Measurements from ENCODE around the gene BCL11B. TPM values are rescaled to one million over a fixed set of nuclear protein-coding genes. Genes with fewer than 3 reads are reported as not detected.
A peak's percentile ranks its signal among the peaks of the same experiment; 100 is the strongest.

The BCL11B gene
- total RNA-seq, 2 donors from 2014 or later = 0.19 to 0.43 TPM

DNA sequence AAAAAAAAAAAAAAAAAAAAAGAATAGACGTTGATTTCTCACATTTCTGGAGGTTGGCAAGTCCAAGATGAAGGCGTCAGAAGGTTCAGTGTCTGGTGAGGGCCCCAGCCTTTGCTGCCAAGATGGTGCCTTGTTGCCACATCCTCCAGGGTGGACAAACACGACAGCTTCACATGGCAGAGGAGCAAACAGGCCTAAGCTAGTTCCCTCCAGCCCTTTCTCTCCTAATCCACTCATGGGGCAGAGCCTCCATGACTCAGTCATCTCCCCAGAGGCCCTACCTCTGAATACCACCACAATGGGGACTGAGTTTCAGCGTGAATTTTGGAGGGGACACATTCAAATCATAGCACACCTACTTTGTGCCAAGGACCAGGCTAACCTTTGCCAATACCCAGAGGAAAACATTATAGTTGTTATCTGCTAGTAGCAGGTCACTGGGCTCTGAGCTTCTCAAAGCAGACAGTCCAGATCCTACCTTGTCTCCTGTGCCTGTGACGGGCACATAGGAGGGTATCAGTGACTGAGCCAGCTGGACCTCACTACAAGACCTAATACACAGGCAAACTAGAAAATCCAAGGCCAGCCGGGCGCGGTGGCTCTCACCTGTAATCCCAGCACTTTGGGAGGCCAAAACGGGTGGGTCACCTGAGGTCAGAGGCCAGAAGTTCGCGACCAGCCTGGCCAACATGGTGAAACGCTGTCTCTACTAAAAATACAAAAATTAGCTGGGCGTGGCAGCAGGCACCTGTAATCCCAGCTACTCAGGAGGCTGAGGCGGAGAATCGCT, 10.5 kb upstream of the BCL11B start:
- H3K4me1 ChIP-seq = no peaks in the 10 kb centered on the region
- H3K9me3 ChIP-seq = no peaks in the 10 kb centered on the region
- no peak for DNase-seq (ENCODE audit: low spot score)
- H3K27me3 ChIP-seq = peaks cover 0 to 4% of the 10 kb centered on the region in 2 donors
- no peak overlapping the region for H3K27ac ChIP-seq
- TF ChIP-seq, protein P1, sequence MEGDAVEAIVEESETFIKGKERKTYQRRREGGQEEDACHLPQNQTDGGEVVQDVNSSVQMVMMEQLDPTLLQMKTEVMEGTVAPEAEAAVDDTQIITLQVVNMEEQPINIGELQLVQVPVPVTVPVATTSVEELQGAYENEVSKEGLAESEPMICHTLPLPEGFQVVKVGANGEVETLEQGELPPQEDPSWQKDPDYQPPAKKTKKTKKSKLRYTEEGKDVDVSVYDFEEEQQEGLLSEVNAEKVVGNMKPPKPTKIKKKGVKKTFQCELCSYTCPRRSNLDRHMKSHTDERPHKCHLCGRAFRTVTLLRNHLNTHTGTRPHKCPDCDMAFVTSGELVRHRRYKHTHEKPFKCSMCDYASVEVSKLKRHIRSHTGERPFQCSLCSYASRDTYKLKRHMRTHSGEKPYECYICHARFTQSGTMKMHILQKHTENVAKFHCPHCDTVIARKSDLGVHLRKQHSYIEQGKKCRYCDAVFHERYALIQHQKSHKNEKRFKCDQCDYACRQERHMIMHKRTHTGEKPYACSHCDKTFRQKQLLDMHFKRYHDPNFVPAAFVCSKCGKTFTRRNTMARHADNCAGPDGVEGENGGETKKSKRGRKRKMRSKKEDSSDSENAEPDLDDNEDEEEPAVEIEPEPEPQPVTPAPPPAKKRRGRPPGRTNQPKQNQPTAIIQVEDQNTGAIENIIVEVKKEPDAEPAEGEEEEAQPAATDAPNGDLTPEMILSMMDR (IDR thresholded peaks at IDR 0.05) = no peak
- H3K4me3 ChIP-seq = no peak overlapping the region
- no peaks in the 10 kb centered on the region for H3K36me3 ChIP-seq

DNA sequence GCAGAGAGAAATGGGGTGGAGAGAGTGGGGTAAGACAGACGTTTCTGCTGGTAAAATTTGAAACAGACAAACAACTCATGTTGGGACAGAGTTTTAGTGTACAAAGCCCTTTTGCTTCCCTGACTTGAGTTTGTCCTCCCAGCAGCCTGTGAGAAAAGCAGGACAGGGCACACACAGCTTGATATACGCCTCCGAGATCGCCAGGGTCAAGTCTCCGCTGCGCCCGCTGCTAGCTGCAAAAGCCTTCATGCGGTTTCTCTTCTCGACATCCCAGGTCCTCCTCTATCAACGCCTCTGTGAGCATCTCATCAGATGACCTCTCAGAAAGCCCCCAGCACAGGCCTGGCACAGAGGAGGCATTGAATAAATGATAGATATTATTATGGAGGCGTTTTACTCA, 9.4 kb upstream of the BCL11B start:
- no peak for DNase-seq (ENCODE audit: low spot score)

DNA sequence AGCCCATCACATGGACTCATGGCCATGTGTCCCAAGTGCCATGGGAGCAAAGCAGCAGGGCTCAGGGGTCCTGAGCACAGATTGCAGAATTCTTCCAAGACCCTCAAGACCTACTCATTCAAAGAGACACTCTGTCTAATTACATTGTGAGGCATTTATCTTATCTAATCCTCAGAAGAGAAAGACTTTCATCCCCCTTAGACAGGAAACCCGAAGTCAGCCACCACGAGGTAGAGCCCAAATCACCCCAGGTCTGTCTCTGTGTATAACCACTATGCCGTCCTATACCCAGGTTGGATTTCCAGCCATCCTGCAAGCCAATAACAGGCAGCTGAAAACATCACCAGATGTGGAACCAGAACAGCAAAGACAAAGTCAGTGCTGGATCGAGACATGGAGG, 8.9 kb upstream of the BCL11B start:
- Histone ChIP-seq H3K9me3 (no peaks in the 10 kb centered on the region), H3K4me3 (no peak overlapping the region), H3K4me1 (no peaks in the 10 kb centered on the region), H3K27me3 (peaks cover 0 to 4% of the 10 kb centered on the region in 2 donors), H3K36me3 (no peaks in the 10 kb centered on the region), H3K27ac (no peak overlapping the region)
- TF ChIP-seq, protein P1 (IDR thresholded peaks at IDR 0.05) = no peak
- no peak for DNase-seq (ENCODE audit: low spot score)

More for the DNA sequence above, 9.4 kb upstream of the BCL11B start:
- TF ChIP-seq, protein P1 (IDR thresholded peaks at IDR 0.05) = no peak
- H3K27me3 ChIP-seq = peaks cover 0 to 4% of the 10 kb centered on the region in 2 donors
- no peaks in the 10 kb centered on the region for H3K4me1 ChIP-seq
- H3K4me3 ChIP-seq = no peak overlapping the region
- H3K27ac ChIP-seq = no peak overlapping the region
- no peaks in the 10 kb centered on the region for H3K36me3 ChIP-seq
- no peaks in the 10 kb centered on the region for H3K9me3 ChIP-seq

DNA sequence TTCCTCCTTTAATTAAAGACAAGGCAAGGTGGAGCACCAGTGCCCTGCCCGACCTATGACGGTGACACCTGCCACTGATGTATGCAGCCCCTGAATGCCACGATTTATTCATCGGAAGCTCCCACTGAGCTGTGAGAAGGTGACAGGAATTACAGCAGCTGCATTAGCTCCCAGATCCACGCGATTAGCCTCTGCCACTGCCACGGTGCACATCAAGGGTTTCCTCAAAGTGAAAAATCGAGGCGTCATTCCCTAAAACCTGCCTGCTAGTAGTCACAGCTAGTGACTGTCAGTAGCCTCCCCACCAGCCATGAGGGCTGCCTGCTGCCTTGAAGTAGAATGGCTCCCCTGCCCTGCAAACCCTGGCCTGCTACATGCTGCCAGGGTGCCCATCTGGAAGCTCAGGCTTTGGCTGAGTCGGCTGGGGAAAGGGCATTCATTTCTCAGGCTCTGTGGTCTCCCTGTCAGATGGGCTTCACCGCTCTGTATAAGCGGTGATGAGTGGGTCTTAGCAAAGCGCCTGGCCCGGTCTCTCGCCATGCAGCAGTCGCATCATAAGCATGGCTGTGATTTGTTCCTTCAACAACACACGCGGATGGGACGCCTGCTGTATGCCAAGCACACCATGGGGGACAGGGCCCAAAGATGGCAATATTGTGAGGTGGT, 8.2 kb upstream of the BCL11B start:
- Histone ChIP-seq H3K4me3 (no peak overlapping the region), H3K4me1 (no peaks in the 10 kb centered on the region), H3K27me3 (peaks cover 0 to 4% of the 10 kb centered on the region in 2 donors), H3K27ac (no peak overlapping the region), H3K9me3 (no peaks in the 10 kb centered on the region), H3K36me3 (no peaks in the 10 kb centered on the region)
- TF ChIP-seq, protein P1 (IDR thresholded peaks at IDR 0.05) = no peak
- no peak for DNase-seq (ENCODE audit: low spot score)

DNA sequence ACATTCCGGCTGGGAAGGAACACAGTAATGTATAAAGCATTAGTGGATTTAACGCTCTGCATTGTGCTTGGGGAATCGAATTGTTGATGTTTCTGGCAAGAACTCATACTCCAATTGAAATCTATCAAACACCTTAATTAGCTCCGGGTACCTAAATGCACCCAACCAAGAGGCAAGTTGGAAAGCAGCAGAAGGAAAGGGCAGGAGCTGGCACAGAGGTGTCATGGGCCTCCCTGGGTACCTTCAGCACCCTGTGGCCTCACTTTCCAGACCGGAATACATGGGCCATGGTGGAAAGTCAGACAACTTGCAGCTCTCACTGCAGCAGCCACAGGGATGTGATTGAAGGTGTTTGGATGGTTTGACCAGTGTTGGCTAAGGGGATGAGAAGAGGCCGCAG, 6.8 kb upstream of the BCL11B start:
- TF ChIP-seq, protein P1 (IDR thresholded peaks at IDR 0.05) = no peak
- H3K27me3 ChIP-seq = peaks cover 0 to under 1% of the 10 kb centered on the region in 2 donors

More for the DNA sequence above, 6.8 kb upstream of the BCL11B start:
- H3K9me3 ChIP-seq = no peaks in the 10 kb centered on the region
- no peaks in the 10 kb centered on the region for H3K36me3 ChIP-seq
- no peak overlapping the region for H3K27ac ChIP-seq
- H3K4me3 ChIP-seq = no peak overlapping the region
- DNase-seq (ENCODE audit: low spot score) = peak; percentile 44
- H3K4me1 ChIP-seq = peaks cover 0 to 5% of the 10 kb centered on the region in 2 donors

All from right atrium auricular region (tissue), 2 donors.